GM21447 (cell line): Measurements from ENCODE around the gene S100A16.
"Not testable (repeated sequence)": the region's sequence is repeated elsewhere in the genome, so short reads cannot be mapped to it uniquely, and the experiment has no call there.

Experiments used
- ATAC-seq: cut with Tn5 transposase; IDR thresholded peaks from one replicate; pipeline ENCODE4 v1.9.1; 2021; ENCODE audit not compliant: unreplicated experiment

S100A16 gene, protein sequence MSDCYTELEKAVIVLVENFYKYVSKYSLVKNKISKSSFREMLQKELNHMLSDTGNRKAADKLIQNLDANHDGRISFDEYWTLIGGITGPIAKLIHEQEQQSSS

DNA sequence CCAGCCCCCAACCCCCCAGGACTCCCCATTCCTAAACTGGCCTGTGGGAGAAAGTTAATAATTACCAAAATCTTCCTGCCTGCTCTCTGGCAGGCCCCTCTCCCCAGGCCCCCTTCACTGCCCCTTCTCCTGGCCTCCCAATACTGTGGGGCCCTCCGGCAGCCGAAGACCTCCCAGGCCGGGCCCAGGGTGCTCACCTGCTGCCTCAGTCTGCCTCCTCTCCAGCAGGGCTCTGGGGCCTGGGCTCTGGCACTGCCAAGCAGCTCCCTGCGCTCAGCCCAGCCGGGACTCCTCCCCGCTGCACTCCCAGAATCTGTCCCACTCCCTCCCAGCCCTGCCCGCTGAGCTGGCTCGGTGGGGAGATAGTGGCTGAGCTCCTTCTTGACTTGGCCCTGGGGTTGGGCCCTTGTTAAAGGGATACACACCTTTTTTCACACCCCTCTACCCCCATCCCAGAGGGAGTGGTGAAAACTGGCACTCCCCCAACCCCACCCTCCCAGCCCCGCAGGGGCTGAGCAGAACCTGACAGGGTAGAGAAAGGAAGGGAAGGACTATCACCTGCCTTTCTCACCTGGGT lies at the start of gene S100A16:
S100A16 (minus strand) TSS at position 383 of the 577 bp plus-strand sequence. CDS start 4,986 bp downstream, outside the sequence.
- no peak for ATAC-seq

DNA sequence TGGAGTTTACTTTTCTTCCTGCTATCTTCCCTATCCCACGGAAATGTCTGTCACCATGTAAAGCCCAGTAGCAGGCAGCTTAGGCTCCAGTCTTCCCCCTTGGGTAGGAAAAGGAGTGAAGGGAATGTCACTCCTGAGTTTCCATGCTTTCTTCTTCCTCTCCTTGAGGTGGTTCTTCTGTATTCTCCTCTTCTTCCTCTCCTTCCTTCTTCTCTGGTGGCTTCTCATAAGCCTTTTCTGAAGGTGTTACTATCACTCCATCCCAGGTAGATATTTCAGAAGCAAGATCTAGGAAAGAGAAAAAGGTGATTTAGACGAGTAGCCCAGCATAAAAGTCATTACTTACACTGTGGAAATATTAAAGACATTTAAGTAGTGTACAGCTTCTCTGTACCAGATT lies 49.3 kb upstream of the S100A16 start:
- ATAC-seq, result no peak

DNA sequence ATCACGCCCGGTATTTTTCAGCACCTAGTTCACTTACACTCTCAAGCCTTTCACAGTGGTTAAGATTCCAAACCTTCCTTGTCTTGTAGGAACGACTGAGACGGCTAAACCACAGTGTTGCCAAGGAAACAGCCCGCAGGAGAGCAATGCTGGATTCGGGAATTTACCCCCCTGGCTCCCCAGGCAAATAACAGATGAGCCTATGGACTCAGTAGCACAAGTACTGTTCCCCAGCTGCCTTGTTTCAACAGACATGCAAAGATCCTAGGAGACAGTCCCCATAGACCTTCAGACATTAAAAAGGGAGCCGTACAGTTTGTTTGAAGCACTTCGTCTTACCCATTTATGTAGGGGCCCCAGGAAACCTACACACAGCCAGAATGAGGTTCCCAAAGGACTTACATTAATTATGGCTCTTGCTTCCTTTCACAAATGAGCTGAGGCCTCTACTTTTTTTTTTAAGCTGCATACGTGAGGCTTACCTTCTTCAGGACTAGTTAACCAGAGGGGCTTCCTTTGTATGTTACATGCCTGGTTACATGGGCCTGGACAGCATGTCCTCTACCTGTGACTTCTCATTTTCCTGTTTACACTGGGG lies 48.3 kb upstream of the S100A16 start:
- no peak for ATAC-seq

DNA sequence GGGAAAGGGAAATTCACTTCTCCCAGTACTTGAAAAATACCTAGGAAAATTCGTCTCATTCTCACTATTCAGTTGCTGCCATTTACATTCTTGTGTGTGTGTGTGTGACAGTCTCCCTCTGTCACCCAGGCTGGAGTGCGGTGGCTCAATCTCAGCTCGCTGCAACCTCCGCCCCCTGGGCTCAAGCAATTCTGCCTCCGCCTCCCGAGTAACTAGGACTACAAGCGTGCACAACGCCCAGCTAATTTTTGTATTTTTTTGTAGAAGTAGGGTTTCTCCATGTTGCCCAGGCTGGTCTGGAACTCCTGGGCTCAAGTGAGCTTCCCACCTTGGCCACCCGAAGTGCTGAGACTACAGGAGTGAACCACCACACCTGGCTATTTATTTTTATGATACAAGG lies 46.7 kb upstream of the S100A16 start:
- ATAC-seq, result no peak

DNA sequence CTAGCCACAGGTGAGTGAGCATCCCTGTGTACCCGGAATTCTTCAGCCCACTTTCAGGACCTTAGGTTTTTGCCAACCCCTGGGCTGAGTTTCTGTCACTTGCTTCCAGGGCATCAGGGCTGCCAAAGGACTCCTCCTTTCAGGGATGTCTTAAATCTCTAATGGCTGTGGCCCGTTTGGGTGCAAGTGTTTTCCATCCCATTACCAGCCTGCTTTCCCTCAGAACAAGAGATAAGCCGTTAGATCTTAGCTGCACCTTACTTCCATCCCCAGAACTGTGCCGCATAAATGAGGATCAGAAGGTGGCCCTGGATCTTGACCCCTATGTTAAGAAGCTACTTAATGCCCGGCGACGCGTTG lies 46.2 kb upstream of the S100A16 start:
- ATAC-seq, result no peak

DNA sequence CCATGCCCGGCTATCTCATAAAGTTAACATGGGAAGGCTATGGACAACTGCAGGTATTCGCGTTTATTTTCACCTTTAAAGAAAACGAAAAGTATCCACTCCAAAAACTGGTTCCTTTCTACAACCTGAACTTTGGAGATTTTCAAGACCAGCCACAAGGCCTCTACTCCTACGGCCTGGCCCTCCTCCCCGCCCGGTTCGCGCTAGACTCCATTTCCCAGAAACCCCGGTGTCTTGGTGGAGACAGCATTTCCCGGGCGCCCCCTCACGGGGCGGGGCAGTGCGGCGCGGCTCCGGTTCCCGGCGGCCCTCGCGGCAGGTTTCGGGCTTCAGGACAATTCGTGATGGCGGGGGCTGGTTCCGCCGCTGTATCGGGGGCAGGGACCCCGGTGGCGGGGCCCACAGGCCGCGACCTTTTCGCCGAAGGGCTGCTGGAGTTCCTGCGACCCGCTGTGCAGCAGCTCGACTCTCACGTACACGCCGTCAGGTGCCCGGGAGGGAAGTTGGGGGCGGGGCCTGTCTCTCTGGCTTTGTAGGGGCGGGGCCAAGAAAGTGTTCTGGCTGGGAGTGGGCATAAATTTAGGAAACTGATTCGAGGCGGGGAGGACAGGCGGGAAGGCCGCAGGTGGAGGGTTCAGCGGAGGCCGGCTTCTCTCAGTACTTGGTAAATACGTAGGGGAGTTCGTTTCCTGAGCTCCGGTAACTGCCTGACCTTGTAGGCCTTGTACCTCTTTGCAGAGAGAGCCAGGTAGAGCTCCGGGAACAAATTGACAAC lies 45.6 kb upstream of the S100A16 start, which contains the start of gene SNAPIN:
SNAPIN (plus strand) TSS at position 304 of the 775 bp plus-strand sequence; CDS start at position 345, 41 bp downstream.
- peak; percentile 89 for ATAC-seq

DNA sequence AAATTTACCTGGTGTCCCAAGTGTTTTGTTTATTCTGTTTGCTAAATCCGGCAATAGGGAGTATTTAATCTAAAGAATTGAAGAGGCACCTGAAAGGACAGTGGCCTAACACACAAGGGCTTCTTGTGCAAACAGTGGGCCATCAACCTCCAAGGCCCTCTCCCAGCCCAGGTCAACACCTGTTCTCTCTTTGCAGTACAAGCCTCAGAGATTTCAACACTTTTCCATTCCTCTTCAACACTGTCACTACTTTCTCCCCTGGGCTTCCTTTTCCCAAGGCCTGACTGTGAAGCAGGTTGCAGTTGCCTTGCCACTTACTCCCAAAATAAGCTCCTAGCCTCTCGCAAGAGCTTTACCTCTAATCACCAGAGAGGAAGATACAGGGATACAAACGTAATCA lies 42.4 kb upstream of the S100A16 start:
- no peak for ATAC-seq

DNA sequence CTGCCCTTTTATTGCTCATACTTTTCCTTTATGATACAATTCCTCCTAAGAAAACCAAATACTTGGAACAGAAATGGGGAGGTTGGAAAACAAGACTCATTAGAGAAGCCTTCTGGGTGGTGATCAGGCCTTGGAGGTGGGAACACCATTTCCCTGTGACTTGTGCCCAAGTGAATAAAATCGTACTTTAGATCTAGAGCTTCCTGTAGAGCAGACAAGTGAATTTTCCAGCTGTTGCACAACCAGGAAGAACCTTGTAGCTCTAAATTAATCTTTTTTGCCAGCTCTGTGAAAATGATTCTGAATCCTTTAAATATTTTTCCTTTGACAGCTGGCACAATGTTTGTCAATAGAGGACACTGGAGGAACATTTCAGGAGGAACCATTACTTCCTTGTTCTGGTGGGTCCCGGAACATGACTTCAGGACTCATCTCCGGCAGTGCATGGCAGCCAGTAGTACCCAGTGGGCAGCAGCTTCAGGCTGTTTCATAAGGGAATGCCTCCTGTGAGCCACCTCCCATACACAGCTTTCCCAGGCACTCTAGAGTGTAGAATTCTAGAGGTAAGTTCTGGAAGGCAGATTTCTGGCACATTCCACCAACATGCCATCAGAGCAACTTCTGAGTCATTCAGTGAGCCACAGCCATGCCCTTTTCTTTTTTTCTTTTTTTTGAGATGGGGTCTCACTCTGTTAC lies 40.0 kb upstream of the S100A16 start:
- ATAC-seq, result no peak

DNA sequence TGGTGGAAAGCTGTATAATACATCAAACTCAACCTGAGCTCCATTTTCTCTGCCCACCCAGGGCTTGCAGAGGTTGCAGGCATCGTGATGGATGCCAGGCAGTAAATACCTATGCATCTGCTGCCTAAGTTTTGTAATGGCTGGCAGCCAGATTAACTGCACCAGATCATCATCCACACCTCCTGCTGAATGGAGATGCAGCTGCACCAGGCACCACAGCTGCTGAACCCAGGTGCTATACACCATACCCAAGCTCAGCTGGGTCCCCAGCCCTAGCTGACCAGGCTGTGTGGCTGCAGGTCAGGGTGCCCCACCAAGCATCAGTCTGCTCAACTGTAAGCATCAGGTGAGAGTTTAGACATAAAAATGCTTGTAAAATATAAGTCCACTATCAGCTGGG lies 38.8 kb upstream of the S100A16 start:
- ATAC-seq, result no peak

DNA sequence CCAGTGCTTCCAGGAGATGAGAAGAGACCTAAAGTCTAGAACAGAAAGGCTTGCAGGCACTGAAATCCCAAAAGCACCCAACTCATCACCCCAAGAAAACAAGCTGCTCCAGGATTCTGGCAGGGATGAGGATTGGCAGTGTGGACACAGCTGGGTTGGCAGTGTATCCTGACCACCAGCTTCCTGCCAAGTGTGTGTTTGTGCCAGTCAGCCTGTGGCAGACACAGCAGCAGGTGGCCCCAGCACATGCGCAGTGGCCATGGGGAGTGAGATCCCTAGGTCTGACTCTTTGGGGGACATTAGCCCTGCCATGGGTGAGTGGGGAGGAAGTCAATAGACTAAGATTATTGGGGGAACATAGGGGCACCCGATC lies 36.9 kb upstream of the S100A16 start:
- ATAC-seq, result no peak

DNA sequence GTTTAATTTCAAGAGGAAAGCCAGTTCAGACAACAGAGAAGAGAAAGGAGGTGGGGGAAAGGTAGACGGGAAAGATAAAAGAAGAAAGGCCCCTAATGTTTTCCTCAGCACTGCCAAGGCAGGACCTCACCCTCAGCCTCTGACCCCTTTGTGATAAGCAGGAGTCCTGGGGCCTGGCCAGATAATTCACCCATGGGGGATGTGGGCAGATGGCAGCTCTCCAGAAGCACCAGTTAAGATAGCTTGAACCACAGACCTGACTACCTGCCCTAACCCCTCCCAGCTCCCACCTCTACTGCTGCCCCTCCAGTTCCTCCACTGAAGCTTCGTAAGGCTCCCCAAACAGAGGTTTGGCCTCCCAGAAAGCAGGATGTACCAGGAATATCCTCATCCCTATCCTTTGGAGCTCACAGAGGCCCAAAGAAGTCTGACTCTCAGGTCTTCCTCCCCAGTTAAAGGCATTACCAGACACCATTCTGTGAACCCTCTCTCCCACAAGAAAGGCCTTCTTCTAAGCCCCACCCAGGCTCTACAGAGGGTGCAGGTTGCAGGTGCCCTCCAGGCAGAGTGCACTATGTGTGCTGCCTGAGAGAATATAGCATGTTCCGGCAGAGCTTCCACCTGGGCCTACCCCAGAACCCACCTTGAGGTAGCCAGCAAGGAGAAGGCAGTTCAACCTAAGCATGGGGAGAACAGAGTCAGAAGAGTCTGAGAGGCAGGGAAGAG lies 36.4 kb upstream of the S100A16 start:
- ATAC-seq, result no peak

DNA sequence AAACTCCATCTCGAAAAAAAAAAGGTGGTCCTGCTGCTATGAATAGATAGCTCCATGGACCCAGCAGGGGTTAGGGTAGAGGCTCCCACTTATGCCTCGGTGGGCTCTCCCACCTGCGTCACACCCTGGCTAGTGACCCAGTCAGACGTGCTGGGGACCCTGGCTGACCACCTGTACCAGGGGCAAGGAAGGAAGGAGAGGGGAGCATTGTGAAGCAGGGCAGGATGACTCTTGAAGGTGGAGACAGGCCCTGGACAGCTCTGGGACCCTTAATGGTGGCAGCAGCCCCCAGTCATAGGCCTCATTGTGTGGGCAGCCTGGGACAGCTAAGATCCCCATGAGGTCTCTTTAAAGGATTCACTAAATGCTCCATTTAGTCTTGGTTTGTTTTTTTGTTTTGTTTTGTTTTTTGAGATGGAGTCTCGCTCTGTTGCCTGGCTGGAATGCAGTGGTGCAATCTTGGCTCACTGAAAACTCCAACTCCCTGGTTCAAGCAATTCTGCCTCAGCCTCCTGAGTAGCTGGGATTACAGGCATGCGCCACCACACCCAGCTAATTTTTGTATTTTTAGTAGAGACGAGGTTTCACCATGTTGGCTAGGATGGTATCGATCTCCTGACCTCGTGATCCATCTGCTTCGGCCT lies 35.2 kb upstream of the S100A16 start:
- ATAC-seq, result no peak

DNA sequence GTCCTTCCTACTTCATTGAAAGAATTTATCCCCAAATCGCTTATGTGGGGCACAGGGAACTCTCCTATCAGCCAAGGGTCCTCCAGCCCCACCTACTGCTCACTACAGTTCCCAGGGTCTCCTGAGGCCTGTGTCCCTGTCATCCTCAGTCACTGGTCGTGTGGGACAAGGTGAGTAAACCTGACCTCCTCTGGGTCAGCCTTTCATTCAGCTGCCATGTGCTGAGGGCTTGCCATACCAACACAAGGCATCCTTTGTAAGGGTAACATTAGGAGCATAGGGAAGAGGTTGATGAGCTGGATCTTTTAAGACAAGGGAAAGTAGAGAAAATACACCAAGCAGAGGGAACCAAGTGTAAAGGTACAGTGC lies 34.4 kb upstream of the S100A16 start:
- ATAC-seq, result no peak

DNA sequence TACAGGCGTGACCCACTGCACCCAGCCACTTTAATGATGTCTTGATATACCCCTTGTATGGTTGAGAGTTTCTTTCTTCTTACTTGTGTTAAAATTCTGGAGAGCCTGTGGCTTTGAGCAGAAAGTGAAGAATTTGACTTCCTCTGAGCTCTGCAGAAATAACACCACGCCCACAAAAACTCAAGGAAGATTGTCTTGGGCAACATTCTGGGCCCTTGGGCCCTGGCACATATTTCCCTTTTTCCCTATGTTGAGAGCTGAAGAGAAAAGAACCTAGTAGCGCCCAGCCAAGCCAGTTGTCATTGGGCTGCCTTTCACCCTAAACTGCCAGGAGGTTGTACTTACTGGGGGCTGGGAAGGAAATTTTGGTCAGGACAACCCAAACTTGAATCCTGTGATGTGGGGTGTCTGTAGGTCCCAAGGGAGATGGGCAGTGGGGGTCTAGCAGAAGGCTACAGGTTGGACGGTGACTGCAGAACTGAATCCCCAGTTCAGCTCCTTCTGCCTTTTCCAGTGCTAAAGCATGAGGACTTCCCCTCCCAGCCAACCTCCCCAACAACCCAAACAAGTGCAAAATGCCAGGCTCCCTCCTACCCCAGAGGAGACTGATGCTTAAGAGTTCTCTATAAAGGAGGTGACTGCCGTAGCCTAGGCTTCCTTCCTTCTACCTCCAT lies 33.9 kb upstream of the S100A16 start:
- no peak for ATAC-seq

DNA sequence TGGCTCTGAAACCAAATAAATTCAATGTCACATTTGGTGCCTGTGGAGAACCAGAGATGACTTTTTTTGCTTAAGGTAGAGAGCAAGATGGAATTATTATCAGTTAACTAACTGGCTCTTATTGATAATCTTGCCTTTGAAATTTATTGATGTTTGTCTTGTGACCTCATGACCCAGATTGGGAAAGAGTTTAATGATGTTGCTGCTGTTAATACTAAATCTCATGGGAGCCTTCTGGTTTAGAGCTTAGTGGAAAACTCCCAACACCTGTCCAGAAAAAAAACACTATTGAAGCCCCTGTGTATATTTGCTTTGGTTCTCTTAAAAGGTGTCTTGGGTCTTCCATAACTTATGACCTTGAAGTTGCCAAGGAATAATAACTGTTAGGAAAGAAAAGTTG lies 30.9 kb upstream of the S100A16 start:
- ATAC-seq, result no peak

DNA sequence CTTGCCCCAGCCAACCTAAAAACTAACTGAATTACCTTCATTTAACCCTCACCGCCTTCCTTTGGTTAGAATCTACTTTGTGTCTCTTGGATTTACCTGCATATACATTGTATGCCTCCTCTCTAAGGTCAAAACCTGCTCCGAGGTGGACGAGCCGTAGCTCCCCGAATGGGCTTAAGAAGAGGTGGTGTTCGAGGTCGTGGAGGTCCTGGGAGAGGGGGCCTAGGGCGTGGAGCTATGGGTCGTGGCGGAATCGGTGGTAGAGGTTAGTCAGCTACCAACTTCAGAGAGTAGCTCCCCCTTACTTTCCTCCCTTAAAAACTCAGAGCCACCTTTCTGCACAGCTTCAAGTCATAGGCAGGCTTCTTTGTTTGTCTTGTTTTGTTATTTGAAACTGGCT lies 30.2 kb upstream of the S100A16 start:
- ATAC-seq, result no peak

DNA sequence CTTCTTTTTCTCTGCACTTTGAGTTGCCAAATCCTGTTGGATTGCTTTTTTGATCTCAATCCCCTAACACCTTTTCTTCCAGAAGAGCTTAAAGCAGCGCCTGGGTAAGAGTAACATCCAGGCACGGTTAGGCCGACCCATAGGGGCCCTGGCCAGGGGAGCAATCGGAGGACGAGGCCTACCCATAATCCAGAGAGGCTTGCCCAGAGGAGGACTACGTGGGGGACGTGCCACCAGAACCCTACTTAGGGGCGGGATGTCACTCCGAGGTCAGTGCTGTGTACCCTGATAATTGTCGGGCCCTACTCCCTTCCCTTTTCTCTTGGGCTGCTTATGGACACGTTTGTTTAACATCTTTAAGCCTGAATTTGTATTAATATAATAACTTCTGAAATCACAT lies 29.2 kb upstream of the S100A16 start:
- no peak for ATAC-seq

DNA sequence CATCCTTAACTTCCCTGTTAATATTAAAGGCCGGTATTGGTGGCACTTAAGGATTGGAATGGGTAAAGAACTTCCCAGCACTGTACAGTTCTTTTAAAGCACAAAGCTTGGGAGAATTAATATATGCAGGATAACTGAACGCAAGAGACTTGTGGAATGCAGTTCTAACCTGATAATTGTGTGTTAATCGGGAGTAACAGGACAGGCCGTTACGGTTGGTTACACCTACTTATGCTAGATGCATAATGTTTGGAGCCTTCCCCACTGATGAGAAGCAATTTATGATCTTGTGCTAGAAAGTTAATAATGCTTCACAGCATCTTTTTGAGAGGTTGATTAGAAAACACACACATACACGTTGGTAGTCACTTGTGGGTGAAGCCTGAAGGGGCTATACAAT lies 27.9 kb upstream of the S100A16 start:
- ATAC-seq, result no peak

DNA sequence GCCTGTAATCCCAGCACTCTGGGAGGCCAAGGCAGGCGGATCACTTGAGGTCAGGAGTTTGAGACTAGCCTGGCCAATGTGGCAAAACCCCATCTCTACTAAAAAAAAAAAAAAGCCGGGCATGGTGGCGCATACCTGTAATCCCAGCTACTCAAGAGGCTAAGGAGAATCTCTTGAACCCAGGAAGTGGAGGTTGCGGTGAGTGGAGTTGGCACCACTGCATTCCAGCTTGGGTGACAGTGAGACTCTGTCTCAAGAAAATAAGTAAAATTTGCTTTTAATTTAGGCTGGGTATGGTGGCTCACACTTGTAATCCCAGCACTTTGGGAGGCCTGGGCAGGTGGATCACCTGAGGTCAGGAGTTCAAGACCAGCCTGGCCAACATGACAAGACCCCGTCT lies 27.3 kb upstream of the S100A16 start:
- not testable (repeated sequence) for ATAC-seq

DNA sequence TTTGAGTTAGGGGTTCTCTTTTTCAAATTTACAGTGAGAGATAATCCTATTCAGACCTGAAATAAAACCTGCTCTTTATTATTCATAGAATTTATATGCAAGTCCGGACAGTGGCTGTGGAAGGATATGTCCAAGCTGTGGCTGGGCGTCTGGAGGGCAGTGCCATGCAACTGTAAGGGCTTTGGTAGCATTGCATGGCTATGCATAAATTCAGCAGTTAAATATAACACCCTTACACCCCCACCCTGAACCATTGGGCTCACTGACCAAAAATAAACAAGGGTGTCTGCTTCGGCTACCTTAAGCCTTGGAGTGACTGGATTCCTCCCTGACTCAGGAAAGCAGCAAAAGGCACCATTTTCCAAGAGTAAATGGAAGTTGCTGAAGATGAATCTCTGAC lies 26.3 kb upstream of the S100A16 start:
- no peak for ATAC-seq
